ENCODE data around the gene HAUS3. TPM values are rescaled to one million over a fixed set of nuclear protein-coding genes. Genes with fewer than 3 reads are reported as not detected.
"Not testable (repeated sequence)": the region's sequence is repeated elsewhere in the genome, so short reads cannot be mapped to it uniquely, and the experiment has no call there.

HAUS3 gene
- total and polyA plus RNA-seq, 8 donors = 5.5 to 37.4 (median 8.9) TPM

DNA sequence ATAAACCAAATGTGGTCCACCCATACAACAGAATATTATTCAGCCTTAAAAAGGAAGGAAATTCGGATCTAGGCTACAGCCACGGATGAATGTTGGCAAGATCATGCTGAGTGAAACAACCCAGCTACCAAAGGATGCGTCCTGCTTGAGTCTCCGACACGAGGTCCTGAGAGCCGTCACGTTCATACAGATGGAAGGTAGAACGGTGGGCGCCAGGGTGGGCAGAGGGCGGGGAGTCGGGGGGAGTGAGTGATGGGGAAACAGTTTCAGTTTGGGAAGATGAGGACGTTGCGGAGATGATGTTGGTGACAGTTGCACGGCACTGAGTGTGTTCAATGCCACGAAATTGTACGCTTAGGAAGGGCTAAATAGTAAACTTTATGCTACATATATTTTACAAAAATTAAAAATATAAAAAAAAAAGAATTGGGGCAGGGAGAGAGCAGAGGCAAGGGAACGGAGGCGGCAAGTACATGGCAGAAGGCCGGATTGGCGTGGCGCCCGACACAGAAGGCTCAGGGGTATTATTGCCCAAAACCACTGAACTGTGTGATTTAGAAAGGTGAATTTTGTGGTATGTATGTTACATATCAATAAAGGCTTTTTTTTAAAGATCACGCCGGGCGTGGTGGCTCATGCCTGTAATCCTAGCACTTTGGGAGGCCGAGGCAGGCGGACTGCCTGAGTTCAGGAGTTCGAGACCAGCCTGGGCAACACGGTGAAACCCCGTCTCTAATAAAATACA, 34.8 kb upstream of the HAUS3 start:
- Histone ChIP-seq H3K27me3 (no peaks in the 10 kb centered on the region), H3K4me3 (no peak overlapping the region), H3K9me3 (no peaks in the 10 kb centered on the region), H3K27ac (no peak overlapping the region), H3K36me3 (peaks cover 0 to 21% (median 4%) of the 10 kb centered on the region in 4 donors), H3K4me1 (no peaks in the 10 kb centered on the region)
- intact Hi-C loops (cut with DNase I; ENCODE audit: low total_unique reads) = no loop called here
- DNase-seq = no peak
- 92 to 96% (median 95%) methylated on average over 30 of the region's 30 CpGs for WGBS, 5 donors
- TF ChIP-seq EP300 (IDR thresholded peaks at IDR 0.05) = no peak
- no peak for TF ChIP-seq POLR2AphosphoS5 (IDR thresholded peaks at IDR 0.05)
- no peak for TF ChIP-seq POLR2A (IDR thresholded peaks at IDR 0.05)
- no peak for TF ChIP-seq CTCF (IDR thresholded peaks at IDR 0.05)

GRCh38 chr4:2275546-2276251, 33.8 kb upstream of the HAUS3 start:
- WGBS, 5 donors = 92 to 95% (median 94%) methylated on average over 44 of the region's 44 CpGs
- H3K27me3 ChIP-seq = no peaks in the 10 kb centered on the region
- TF ChIP-seq POLR2AphosphoS5 (IDR thresholded peaks at IDR 0.05) (no peak), POLR2A (IDR thresholded peaks at IDR 0.05) (no peak), CTCF (IDR thresholded peaks at IDR 0.05) (no peak), EP300 (IDR thresholded peaks at IDR 0.05) (no peak)
- no peak overlapping the region for H3K4me3 ChIP-seq
- H3K36me3 ChIP-seq = peaks cover 0 to 28% (median 10%) of the 10 kb centered on the region in 4 donors
- no peaks in the 10 kb centered on the region for H3K4me1 ChIP-seq
- no peak overlapping the region for H3K27ac ChIP-seq
- DNase-seq = no peak
- intact Hi-C loops (cut with DNase I; ENCODE audit: low total_unique reads) = no loop called here
- no peaks in the 10 kb centered on the region for H3K9me3 ChIP-seq

- WGBS, 5 donors = 88 to 94% (median 94%) methylated on average over 8 to 10 of the region's 10 CpGs
- intact Hi-C loops (cut with DNase I; ENCODE audit: low total_unique reads) = not testable (repeated sequence)
These were observed 33.1 kb upstream of the HAUS3 start for GRCh38 chr4:2275044-2275397.

DNA sequence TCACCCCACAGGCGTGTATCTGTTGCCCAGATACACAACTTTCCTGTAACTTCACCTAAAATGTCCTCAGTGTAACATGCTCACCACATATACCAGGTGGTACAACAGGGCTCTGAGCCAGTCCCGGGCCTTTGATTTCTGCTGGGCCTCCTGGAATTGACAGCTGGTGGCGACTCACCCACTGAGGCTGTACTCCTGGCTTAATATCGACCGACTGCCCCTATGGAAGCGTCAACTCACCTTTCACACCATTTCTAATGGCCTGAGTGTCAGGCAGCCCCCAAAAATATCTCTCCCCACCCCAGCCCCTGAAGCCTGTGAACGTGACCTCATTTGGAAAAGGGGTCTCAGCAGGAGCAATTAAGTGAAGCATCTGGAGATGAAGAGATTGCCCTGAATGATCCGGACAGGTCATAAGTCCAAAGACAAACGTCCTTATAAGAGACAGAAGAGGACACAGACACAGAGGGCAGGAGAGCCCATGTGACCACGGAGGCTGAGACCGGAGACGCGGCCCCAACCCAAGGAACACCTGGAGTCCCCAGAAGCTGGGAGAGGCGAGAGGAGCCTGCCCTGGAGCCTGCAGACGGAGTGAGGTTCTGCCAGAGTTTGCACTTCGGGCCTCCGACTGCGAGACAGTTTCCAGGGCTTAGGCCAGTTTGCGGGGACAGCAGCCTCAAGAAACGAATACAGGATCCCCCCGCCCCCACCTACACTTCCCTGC, 32.6 kb upstream of the HAUS3 start:
- Histone ChIP-seq H3K9me3 (no peaks in the 10 kb centered on the region), H3K4me3 (no peak overlapping the region), H3K27me3 (no peaks in the 10 kb centered on the region), H3K27ac (no peak overlapping the region), H3K36me3 (peaks cover 0 to 35% (median 15%) of the 10 kb centered on the region in 4 donors), H3K4me1 (no peaks in the 10 kb centered on the region)
- 83 to 90% (median 85%) methylated on average over 20 to 21 of the region's 21 CpGs for WGBS, 5 donors
- TF ChIP-seq POLR2AphosphoS5 (IDR thresholded peaks at IDR 0.05) = no peak
- no peak for TF ChIP-seq EP300 (IDR thresholded peaks at IDR 0.05)
- no peak for TF ChIP-seq POLR2A (IDR thresholded peaks at IDR 0.05)
- TF ChIP-seq CTCF (IDR thresholded peaks at IDR 0.05) = no peak
- DNase-seq = no peak
- intact Hi-C loops (cut with DNase I; ENCODE audit: low total_unique reads) = no loop called here

More at GRCh38 chr4:2275044-2275397, 33.1 kb upstream of the HAUS3 start:
- not testable (repeated sequence) for H3K27ac ChIP-seq, H3K9me3 ChIP-seq, DNase-seq, H3K4me3 ChIP-seq, H3K27me3 ChIP-seq, H3K4me1 ChIP-seq
- H3K36me3 ChIP-seq = peaks cover 0 to 35% (median 15%) of the 10 kb centered on the region in 4 donors
